ENCODE data around the gene CBR4.

DNA sequence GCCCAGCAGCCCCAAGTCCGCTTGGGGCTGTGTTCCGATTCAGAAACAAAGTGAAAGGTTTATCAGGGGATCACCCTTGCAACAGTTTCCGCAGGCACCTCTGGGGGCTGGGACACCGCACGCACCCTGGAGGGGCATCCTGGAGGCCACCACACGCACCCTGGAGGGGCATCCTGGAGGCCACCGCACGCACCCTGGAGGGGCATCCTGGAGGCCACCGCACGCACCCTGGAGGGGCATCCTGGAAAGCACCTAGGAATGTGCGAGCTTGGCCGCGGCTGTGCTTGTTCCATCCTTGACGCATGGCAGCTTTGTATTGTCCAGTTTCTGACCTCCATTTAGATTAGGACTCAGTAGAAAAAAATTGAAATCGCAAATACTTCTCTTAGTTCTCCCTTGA lies 21.3 kb upstream of the CBR4 start:
- TF ChIP-seq YY1 (IDR thresholded peaks at IDR 0.05; ENCODE audit: low read depth) (no peak), RAD21 (IDR thresholded peaks at IDR 0.05; ENCODE audit: low read depth) (no peak), NFIC (IDR thresholded peaks at IDR 0.05) (no peak), REST (IDR thresholded peaks at IDR 0.05; ENCODE audit: low read depth) (no peak), TCF12 (IDR thresholded peaks at IDR 0.05; ENCODE audit: low read depth) (no peak), TAF1 (IDR thresholded peaks at IDR 0.05; ENCODE audit: low read depth) (no peak), EP300 (IDR thresholded peaks at IDR 0.05; ENCODE audit: borderline replicate concordance) (no peak), CEBPB (IDR thresholded peaks at IDR 0.05) (no peak)
- TF ChIP-seq, protein P1, sequence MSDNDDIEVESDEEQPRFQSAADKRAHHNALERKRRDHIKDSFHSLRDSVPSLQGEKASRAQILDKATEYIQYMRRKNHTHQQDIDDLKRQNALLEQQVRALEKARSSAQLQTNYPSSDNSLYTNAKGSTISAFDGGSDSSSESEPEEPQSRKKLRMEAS (IDR thresholded peaks at IDR 0.05) = no peak

All from Ishikawa (cell line).